OCI-LY1 (cell line): ENCODE data around the gene CEP63.

Experiments used
- CTCF ChIP-seq: fragments of 200-600 bp; sonication (generic), shearing (Covaris generic); IDR thresholded peaks from 2 replicates; pipeline ENCODE4 v1.5.1; 2017; ENCODE audit warnings: mild to moderate bottlenecking, antibody characterized with exemption, low read length, moderate library complexity, mixed read lengths
- EZH2 ChIP-seq: fragments of 200-600 bp; sonication (generic), shearing (Covaris generic); IDR thresholded peaks from 2 replicates; pipeline ENCODE4 v1.8.0; 2017; ENCODE audit warnings: borderline replicate concordance, mixed run types, mild to moderate bottlenecking, antibody characterized with exemption, low read length, moderate library complexity, mixed read lengths

GRCh38 chr3:134472831-134473230 lies 13.0 kb upstream of the CEP63 start:
- no peak for TF ChIP-seq CTCF
- TF ChIP-seq EZH2: no peak
